HEK293T (cell line): ENCODE data around the gene EPS8L3.

ENCODE experiments used
- FOXA1 ChIP-seq: fragments of 450-650 bp; IDR thresholded peaks from 2 replicates; pipeline ENCODE4 v1.6.1; 2016; ENCODE audit warnings: mild to moderate bottlenecking
- FOXK2 ChIP-seq: fragments of 450-650 bp; IDR thresholded peaks from 2 replicates; pipeline ENCODE4 v1.6.1; 2016; ENCODE audit warnings: mild to moderate bottlenecking

DNA sequence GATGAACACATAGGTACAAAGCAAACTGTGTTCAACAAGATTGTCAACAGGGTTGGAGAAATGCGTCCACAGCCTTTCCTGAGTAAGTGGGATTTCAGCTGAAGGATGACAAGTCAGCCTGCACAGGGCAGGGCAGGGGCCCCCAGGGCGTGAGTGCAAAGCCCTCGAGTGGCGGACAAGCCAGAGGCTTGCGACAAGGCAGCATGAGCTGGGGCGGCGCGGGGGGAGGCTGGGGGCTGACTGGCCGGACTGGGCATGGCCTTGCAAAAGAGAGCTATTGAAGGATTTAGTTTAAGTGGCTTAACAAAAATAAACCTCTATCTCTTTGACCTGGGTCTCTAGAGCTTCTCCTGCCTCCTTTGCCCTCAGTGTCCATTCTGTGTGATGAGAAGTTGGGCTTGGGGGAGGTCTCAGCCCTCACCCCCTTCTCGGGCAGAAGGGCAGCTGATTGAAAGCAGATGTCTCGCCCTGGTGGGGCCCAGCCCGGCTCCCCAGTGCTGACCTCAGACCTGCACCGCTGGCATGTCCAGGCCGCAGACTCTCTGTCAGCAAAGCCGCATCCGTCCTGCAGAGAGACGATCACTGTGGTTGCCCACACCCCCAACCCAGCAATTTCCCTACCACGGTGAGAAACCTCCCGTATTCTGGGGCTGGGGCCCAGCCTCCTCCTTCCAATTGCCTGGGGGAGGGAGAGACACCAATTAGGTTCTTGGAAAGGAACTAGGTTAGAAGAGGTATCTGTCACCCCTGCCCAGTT is 24.3 kb upstream of the EPS8L3 start:
- TF ChIP-seq FOXK2 (no peak), FOXA1 (no peak)
